ENCODE data around the gene PKP1.

GRCh38 chr1:201370500-201370899 is 87.2 kb downstream of the PKP1 start:
- no peak for TF ChIP-seq CTCF (IDR thresholded peaks at IDR 0.05)
- no peak for TF ChIP-seq EZH2phosphoT487 (IDR thresholded peaks at IDR 0.05)
